Natural killer cell (primary cell): ENCODE data around the gene TFIP11. TPM values are rescaled to one million over a fixed set of nuclear protein-coding genes. Genes with fewer than 3 reads are reported as not detected.

Experiments
- ATAC-seq, 3 donors: fragments of 150-1000 bp in 2 of 3; fragments of 200-7000 bp in 1 of 3; cut with Tn5 transposase; 1 replicate in 1 of 3; 2 replicates in 2 of 3; pipeline ENCODE4 v1.10.0; 2021; ENCODE audit warnings: mild to moderate bottlenecking in 2 of 3, moderate library complexity in 2 of 3
- DNase-seq, 2 donors: peaks; one replicate each; pipeline versions ENCODE4 v3.0.0 to v3.0.0-alpha.2; 2013 to 2021; ENCODE audit warnings: mixed read lengths in 1 of 2
- H3K27ac ChIP-seq: one replicate; pipeline ENCODE4 v1.5.1; 2013; ENCODE audit warnings: mild to moderate bottlenecking, low read length
- H3K27me3 ChIP-seq: one replicate; pipeline ENCODE4 v1.6.1; 2013; ENCODE audit warnings: low read length; ENCODE audit not compliant: control insufficient read depth, insufficient read depth
- H3K36me3 ChIP-seq: one replicate; pipeline ENCODE4 v1.6.1; 2013; ENCODE audit warnings: low read length; ENCODE audit not compliant: control insufficient read depth, insufficient read depth
- H3K4me1 ChIP-seq: one replicate; pipeline ENCODE4 v1.6.1; 2013; ENCODE audit warnings: low read length; ENCODE audit not compliant: control insufficient read depth, insufficient read depth
- H3K4me3 ChIP-seq: one replicate; pipeline ENCODE4 v1.5.1; 2013; ENCODE audit warnings: low read length
- H3K9me3 ChIP-seq: one replicate; pipeline ENCODE4 v1.6.1; 2013; ENCODE audit warnings: low read length; ENCODE audit not compliant: control insufficient read depth, insufficient read depth
- H3K27ac Mint-ChIP-seq, 2 donors: one replicate each; pipeline ENCODE4 v1.8.0; 2022; ENCODE audit warnings: mild to moderate bottlenecking in 2 of 2, mixed read lengths in 2 of 2, moderate library complexity in 1 of 2
- H3K27me3 Mint-ChIP-seq, 2 donors: one replicate each; pipeline ENCODE4 v1.8.0; 2022; ENCODE audit warnings: low read depth in 2 of 2, mixed read lengths in 2 of 2
- H3K36me3 Mint-ChIP-seq: one replicate; pipeline ENCODE4 v1.8.0; 2022; ENCODE audit warnings: mixed read lengths
- H3K4me1 Mint-ChIP-seq, 2 donors: one replicate each; pipeline ENCODE4 v1.8.0; 2022; ENCODE audit warnings: mixed read lengths in 2 of 2
- H3K4me3 Mint-ChIP-seq: one replicate; pipeline ENCODE4 v1.8.0; 2022; ENCODE audit warnings: mild to moderate bottlenecking, moderate library complexity, mixed read lengths
- H3K9me3 Mint-ChIP-seq, 2 donors: one replicate each; pipeline ENCODE4 v1.8.0; 2022; ENCODE audit warnings: mixed read lengths in 2 of 2
- WGBS: methylation state at CpG from one replicate; pipeline ENCODE4 v1.1.7; 2013; ENCODE audit warnings: missing lambda C conversion rate; ENCODE audit not compliant: insufficient coverage; 5-methylcytosine and 5-hydroxymethylcytosine counted together
- intact Hi-C: fragments of 100-400 bp; cut with micrococcal nuclease; formaldehyde crosslinking; loops from one replicate; pipeline ENCODE4 v1.14.2; 2022
- total RNA-seq, 4 donors: library from RNA; stranded (reverse); fragments of 120-200 nt in 1 of 4; gene quantifications; one replicate each; pipeline versions ENCODE4 v1.2.3 to v1.2.4, GENCODE V29; 2013 to 2022
- TF ChIP-seq, protein P1 (sequence below): fragments of 200-600 bp; IDR thresholded peaks from one replicate; pipeline ENCODE4 v1.8.0; 2022; ENCODE audit warnings: antibody characterized with exemption

The TFIP11 gene
- total RNA-seq, 3 donors from 2014 or later (not counting 1 experiment from before 2014, with no cell fraction given) = 108 to 131 (median 124) TPM

DNA sequence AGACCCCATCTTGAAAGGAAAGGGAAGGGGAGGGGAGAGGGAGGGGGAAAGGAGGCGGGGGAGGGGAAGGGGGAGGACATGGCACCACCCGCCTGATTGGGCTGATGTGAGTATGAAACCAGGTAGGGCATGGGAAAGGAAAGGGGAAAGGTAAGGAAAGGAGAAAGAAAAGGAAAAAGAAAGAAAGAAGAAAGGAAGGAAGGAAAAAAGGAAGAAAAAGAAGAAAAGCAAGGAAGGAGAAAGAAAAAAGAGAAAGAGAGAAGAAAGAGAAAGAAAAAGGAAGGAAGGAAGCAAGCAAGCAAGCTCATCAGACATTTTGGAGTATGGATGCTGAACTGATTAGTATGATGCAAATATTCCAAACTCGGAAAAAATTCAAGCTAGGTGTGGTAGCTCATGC lies 36.0 kb upstream of the TFIP11 start:
- 95% methylated on average over 3 of the region's 3 CpGs for WGBS
- DNase-seq (no peak), ATAC-seq (no peak)
- Histone ChIP-seq H3K27me3 (no peaks in the 10 kb centered on the region), H3K4me1 (peaks cover 89% of the 10 kb centered on the region), H3K4me3 (no peak overlapping the region), H3K36me3 (peaks cover 29% of the 10 kb centered on the region), H3K27ac (no peak overlapping the region), H3K9me3 (no peaks in the 10 kb centered on the region)
- Mint-ChIP-seq H3K9me3 (no peaks in the 10 kb centered on the region), H3K4me3 (peak overlapping the region; percentile 58), H3K27me3 (no peaks in the 10 kb centered on the region), H3K27ac (peak overlapping the region; percentile 81 to 91), H3K4me1 (peaks cover 77 to 85% of the 10 kb centered on the region in 2 donors), H3K36me3 (peaks cover 6% of the 10 kb centered on the region)
- TF ChIP-seq, protein P1, sequence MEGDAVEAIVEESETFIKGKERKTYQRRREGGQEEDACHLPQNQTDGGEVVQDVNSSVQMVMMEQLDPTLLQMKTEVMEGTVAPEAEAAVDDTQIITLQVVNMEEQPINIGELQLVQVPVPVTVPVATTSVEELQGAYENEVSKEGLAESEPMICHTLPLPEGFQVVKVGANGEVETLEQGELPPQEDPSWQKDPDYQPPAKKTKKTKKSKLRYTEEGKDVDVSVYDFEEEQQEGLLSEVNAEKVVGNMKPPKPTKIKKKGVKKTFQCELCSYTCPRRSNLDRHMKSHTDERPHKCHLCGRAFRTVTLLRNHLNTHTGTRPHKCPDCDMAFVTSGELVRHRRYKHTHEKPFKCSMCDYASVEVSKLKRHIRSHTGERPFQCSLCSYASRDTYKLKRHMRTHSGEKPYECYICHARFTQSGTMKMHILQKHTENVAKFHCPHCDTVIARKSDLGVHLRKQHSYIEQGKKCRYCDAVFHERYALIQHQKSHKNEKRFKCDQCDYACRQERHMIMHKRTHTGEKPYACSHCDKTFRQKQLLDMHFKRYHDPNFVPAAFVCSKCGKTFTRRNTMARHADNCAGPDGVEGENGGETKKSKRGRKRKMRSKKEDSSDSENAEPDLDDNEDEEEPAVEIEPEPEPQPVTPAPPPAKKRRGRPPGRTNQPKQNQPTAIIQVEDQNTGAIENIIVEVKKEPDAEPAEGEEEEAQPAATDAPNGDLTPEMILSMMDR = no peak
- intact Hi-C loops = loop anchor here (5.0 kb wide), 2 partner anchors 39 to 46 kb away; no protein-coding TSS in a partner anchor

DNA sequence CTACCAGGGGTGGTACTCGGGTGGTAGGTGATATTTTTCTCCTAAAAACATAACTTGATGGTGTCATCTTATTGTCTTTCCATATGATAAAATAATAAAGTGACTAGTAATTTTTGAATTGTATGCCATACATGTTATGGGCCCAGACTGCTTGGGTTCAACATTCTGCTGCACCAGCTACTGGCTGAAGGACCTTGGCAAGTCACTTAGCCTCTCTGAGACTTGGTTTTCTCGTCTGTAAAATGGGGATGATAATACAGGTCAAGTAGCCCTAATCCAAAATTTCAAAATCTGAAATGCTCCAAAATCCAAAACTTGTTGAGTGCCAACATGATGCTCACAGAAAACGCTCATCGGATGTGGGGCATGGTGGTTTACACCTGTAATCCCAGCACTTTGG lies 35.6 kb upstream of the TFIP11 start:
- DNase-seq = no peak
- ATAC-seq = no peak
- H3K36me3 ChIP-seq = peaks cover 29% of the 10 kb centered on the region
- TF ChIP-seq, protein P1 = no peak
- Mint-ChIP-seq H3K4me3 (peak overlapping the region; percentile 54), H3K4me1 (peaks cover 80 to 85% of the 10 kb centered on the region in 2 donors), H3K27me3 (no peaks in the 10 kb centered on the region), H3K36me3 (peaks cover 6% of the 10 kb centered on the region), H3K27ac (peak overlapping the region; percentile 81 to 91), H3K9me3 (no peaks in the 10 kb centered on the region)
- no peaks in the 10 kb centered on the region for H3K9me3 ChIP-seq
- intact Hi-C loops = loop anchor here (5.0 kb wide), 2 partner anchors 39 to 46 kb away; no protein-coding TSS in a partner anchor
- no peak overlapping the region for H3K4me3 ChIP-seq
- peak overlapping the region; percentile 44 for H3K27ac ChIP-seq
- no peaks in the 10 kb centered on the region for H3K27me3 ChIP-seq
- 100% methylated on average over 3 of the region's 4 CpGs for WGBS
- peaks cover 89% of the 10 kb centered on the region for H3K4me1 ChIP-seq

DNA sequence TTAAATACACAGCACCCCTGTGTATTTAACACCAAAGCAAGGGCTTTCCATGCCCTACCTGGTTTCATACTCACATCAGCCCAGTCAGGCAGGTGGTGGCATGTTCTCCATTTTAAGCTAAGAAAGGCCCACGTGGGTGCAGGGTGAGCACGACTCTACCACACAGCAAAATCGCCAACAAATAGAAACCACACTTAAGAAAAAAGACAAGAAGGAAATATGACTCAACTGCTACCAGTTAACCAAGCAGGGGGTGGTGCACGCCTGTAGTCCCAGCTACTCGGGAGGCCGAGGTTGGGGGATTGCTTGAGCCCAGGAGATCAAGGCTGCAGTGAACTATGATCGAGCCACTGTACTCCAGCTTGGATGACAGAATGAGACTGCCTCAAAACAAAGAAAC lies 35.2 kb upstream of the TFIP11 start:
- Mint-ChIP-seq H3K9me3 (no peaks in the 10 kb centered on the region), H3K36me3 (peaks cover 6% of the 10 kb centered on the region), H3K4me1 (peaks cover 82 to 87% of the 10 kb centered on the region in 2 donors), H3K27me3 (no peaks in the 10 kb centered on the region), H3K4me3 (peak overlapping the region; percentile 54), H3K27ac (peak overlapping the region; percentile 81 to 91)
- peak overlapping the region; percentile 44 for H3K27ac ChIP-seq
- H3K4me3 ChIP-seq = no peak overlapping the region
- H3K9me3 ChIP-seq = no peaks in the 10 kb centered on the region
- no peaks in the 10 kb centered on the region for H3K27me3 ChIP-seq
- intact Hi-C loops = loop anchor here (5.0 kb wide), 2 partner anchors 40 to 45 kb away; no protein-coding TSS in a partner anchor
- H3K36me3 ChIP-seq = peaks cover 32% of the 10 kb centered on the region
- peaks cover 90% of the 10 kb centered on the region for H3K4me1 ChIP-seq
- DNase-seq (peak; percentile 21 to 27), ATAC-seq (peak; percentile 53 to 75 (median 73))
- TF ChIP-seq, protein P1 = no peak
- 32% methylated on average over 7 of the region's 7 CpGs for WGBS

DNA sequence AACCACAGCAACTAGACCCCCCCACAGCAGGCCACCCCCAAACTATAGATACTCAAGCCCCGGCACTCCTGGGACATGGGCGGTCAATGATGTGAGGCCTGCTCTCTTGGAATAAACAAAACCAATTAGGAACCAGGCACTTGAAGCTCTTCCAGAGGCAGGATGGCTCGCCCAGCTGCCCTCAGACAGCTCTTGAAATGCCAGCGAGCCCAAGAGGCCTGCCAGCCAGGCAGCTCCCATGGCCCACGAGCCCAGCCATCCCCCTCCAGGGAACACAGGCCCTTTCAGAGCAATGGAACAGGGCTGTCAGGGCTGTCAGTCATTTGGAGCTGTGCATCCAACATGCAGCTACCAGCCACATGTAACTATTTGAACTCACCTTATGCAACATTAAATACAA lies 34.0 kb upstream of the TFIP11 start:
- TF ChIP-seq, protein P1 = no peak
- H3K4me1 ChIP-seq = peaks cover 89% of the 10 kb centered on the region
- intact Hi-C loops = loop anchor here (5.0 kb wide), 2 partner anchors 41 to 44 kb away; no protein-coding TSS in a partner anchor
- no peak for ATAC-seq
- Mint-ChIP-seq H3K27ac (peak overlapping the region; percentile 81 to 91), H3K36me3 (peaks cover 6% of the 10 kb centered on the region), H3K9me3 (no peaks in the 10 kb centered on the region), H3K27me3 (no peaks in the 10 kb centered on the region), H3K4me3 (peak overlapping the region; percentile 78), H3K4me1 (peaks cover 73 to 78% of the 10 kb centered on the region in 2 donors)
- no peaks in the 10 kb centered on the region for H3K27me3 ChIP-seq
- DNase-seq = no peak
- peak overlapping the region; percentile 13 for H3K27ac ChIP-seq
- H3K4me3 ChIP-seq = no peak overlapping the region
- peaks cover 33% of the 10 kb centered on the region for H3K36me3 ChIP-seq
- H3K9me3 ChIP-seq = no peaks in the 10 kb centered on the region
- 92% methylated on average over 5 of the region's 5 CpGs for WGBS
